CD4-positive, alpha-beta T cell treated with Interleukin-6 for 4 hours (primary cell): ENCODE data around the gene VSTM2A.
"Not testable (repeated sequence)": the region's sequence is repeated elsewhere in the genome, so short reads cannot be mapped to it uniquely, and the experiment has no call there.

Source experiments
- DNase-seq: peaks from one replicate; pipeline ENCODE4 v3.0.0-alpha.2; 2020; ENCODE audit warnings: mixed read lengths

Gene VSTM2A, protein sequence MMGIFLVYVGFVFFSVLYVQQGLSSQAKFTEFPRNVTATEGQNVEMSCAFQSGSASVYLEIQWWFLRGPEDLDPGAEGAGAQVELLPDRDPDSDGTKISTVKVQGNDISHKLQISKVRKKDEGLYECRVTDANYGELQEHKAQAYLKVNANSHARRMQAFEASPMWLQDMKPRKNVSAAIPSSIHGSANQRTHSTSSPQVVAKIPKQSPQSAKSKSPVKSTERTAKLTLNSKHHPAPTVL

DNA sequence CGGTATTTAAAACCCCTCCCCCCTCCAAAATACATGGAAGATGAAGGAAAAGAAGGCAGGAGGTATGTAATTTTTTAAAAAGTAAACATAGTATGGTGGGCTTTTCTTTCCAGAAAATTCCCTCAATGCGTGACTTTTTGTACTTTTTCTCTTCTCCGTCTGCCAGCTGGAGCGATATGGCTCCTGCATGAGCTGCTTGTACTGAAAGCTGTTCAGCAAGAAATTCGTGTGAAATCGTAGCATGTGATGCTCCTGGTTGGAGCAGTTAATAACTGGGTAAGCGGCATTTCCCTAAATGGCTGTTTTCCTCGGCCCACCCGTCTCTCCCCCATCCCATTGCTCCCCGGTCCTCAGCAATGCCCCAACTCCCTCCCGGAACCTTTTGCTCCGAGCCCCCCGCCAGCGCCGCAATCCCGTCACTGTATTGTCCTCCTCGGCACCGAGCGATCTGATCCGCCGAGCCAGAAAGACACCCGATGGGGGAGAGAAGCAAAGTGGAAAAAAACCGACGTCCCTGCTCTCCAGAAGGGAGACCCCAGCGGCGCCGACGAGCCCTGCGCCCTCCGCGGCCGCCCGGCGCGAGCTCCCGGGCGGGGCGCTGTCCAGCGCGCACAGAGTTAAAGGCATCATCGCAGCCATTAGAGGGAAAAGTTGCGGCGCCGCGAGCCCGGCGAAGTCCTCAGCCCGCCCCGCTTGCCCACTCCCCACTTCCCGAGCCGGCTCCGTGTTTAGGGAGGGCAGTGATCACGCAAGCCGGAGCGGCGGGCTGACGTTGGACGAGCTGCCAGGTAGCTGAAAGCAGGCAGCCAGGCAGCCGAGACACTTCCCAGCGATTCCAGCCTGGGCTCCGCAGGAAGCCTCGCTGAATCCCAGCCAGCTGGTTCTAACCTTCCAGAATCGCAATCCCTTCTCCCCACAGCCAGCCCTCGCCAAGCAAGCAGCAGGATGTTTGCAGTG is at the start of gene VSTM2A:
Gene VSTM2A, plus strand, starts transcription at position 707 of the 957 bp plus-strand sequence. CDS start 356 bp downstream, outside the sequence.
- no peak for DNase-seq

DNA sequence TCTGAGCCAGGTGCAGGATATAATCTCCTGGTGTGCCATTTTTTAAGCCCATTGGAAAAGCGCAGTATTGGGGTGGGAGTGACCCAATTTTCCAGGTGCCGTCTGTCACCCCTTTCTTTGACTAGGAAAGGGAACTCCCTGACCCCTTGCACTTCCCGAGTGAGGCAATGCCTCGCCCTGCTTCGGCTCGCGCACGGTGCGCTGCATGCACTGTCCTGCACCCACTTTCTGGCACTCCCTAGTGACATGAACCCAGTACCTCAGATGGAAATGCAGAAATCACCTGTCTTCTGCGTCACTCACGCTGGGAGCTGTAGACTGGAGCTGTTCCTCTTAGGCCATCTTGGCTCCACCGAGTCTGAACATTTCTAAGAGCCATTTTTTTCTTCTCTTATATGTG is 37.6 kb upstream of the VSTM2A start:
- DNase-seq, result not testable (repeated sequence)

DNA sequence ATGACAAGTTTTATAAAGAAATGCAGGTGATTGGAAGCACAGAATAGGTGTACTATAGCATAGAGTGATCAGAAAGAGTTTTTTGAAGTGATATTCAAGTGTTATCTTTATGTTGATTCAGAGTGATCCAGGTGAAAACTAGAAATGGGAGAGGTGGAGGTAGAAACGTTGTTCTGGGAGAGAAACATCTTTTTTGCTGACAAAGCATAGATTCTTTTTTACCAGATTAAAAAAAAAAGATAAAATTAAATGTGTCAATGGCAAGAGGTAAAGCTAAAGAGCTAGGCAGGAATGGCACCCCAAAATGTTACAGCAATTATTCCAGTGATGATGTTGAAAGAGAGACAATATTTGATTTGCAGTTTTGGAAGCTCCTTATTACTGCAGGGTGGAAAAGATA is 12.6 kb upstream of the VSTM2A start:
- no peak for DNase-seq

DNA sequence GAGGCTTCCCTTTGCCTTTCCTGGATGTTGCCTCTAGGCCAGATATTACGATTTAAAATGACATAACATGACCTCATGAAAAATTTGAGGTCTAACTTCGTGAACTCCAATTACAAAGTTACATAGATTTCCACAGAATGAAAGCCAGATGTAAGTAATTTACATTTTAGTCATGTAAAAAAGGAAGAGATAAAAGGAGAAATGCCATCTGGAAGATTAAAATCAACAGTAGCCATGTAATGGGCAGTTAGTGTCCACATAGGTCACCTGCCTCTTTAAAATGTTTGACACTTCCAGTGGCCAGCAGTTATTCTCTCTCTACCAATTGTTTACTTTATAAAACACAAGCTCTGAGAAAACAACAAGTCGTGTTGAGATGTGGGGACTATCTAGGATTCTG is 4.1 kb upstream of the VSTM2A start:
- no peak for DNase-seq

DNA sequence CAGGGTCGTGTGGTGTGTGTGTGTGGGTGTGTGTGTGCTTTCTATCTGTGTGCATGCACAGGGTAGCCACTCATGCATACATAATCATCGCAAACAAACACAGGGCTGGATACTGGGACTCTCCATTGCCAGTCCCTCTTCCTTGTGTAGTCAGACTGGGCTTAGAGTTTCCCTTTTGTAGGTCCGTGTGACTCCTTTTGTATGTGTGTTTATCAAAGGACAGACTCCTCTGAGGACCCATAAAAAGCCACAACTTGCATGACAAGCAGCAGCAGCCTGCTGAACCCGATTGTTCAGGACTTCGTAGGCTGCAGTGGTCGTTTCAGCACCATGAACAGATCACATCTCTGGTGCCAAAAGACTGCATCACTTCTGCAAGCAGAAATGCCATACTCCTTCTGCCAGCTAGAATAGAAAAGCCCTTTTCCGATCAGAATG is 895 bp downstream of the VSTM2A start:
- no peak for DNase-seq

DNA sequence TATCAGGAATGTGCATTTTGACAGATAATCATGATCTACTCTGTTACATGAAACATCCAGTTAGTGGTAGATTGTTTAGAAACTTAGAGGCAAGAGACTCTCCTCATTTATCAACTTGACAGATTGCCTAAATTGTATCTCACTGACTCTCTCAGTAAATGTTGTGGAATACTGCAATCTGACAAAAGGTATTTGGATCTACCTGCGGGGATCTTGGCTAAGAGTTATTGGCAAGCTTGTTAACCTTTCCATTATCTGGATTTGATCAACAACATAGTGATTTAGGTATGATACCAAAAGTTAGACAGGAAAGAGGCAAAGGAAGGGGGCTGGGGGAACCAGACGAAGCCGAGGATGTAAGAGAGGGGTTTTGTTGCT is 2.0 kb downstream of the VSTM2A start:
- no peak for DNase-seq

DNA sequence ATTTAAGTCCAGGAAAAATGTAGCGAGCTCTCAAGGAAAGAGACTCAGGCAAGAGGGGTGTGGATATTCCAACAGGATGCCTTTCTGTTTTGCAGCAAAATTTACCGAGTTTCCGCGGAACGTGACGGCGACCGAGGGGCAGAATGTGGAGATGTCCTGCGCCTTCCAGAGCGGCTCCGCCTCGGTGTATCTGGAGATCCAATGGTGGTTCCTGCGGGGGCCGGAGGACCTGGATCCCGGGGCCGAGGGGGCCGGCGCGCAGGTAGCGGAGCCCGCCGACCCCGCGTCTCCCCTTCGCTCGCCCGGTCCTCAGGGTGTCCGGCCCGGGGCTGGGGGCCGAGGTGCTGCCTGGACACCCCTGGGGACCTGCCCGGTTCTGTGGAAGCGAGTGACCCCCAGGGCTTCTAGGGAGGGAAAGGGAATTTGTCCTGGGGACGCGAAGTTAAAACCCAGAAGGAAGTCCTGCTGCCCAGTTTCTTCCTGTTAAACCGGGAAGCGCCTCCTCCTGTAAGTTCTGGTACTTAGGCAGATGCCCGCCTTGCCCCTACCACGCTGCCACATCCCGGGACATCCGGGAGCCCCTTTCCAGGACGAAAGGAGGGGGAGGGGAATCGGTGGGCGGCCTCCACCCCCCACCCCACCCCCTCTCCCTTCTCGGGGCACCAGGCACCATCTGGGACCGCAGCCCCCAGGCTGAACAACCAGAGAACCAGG is 2.5 kb downstream of the VSTM2A start:
- no peak for DNase-seq

DNA sequence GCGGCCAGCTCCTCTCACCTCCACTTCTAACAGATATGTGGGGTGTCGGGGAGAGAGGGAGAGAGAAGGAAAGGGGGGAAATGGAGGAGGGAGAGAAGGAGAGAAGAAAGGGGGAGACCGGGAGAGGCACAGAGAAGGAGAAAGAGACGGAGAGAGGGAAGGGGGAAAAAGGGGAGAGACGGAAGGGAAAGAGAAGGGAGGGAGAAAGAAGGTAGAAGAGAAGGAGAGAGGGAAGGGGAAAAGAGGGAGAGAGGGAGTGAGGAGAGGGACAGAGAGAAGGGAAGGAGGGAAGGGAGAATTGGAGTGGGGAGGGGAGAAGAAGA is 3.0 kb downstream of the VSTM2A start:
- no peak for DNase-seq

DNA sequence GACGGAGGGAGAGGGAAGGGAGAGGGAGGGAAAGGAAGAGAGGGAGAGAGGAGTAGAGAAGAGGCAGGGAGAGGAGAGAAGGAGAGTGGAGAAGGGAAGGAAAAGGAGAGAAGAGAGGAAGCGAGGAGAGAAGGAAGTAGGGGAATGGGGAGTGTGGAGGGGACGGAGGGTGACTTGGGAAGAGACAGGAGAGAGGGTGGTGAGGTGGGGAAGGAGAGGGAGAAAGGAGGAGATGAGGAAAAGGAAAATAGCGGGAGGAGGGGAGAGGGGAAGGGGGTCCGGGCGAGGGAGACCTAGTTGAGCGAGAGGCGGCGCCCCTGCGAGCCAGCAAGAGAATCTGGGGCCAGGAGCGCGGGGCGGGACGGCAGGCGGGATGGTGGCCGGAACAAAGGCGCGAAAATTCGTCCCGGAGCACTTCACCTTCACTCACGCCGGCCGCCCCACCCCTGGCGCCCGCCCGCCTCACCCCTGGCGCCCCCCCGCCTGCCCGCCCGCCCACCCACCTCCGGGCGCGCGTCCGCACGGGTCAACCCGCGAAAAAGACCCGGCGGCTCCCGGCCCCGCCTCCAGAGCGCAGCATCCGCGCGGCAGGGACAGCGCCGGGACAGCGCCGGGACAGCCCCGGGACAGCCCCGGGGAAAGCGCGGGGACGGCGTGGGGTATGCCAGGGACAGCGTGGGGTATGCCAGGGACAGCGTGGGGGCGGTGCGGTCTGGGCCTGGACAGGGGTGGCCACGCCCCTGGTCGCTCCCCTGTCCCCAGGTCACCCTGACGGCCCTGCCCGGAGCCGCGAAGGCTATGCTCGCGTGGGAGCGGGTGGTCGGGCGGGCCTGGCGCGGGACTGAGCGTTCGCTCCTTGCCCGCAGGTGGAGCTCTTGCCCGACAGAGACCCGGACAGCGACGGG is 4.2 kb downstream of the VSTM2A start:
- no peak for DNase-seq

DNA sequence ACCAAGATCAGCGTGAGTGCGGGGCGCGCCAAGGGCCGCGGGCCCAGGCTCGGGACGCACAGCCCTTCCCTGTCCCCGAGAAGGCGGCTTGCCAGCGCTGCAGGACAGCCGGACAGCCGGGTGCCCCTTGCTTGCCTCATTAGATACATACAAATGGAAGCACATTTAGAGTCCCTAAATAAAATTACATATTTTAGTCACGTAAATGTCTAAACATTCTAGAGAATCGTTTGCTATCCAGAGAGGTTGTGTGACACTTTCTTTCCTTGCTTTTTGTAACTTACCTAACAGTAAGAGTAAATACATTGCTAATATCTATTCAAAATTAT is 4.8 kb downstream of the VSTM2A start:
- no peak for DNase-seq

DNA sequence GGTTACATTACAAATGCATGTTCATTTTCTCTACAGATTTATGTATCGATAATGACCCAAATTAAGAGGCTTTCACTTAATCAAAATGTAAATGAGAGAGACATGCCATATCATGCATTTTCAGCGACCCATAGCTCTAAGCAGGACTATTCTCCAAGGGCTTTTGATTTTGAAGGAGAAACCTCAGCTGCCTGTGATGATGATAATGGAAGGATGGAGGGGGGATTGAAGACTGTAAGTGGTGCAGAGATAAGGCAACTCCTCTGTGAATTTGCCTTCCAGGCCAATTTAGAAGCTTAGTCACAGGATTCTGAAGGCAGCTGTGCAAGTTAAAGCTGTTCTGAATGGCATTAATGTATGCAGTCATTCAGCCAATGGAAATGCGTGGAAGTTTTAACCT is 8.3 kb downstream of the VSTM2A start:
- no peak for DNase-seq

DNA sequence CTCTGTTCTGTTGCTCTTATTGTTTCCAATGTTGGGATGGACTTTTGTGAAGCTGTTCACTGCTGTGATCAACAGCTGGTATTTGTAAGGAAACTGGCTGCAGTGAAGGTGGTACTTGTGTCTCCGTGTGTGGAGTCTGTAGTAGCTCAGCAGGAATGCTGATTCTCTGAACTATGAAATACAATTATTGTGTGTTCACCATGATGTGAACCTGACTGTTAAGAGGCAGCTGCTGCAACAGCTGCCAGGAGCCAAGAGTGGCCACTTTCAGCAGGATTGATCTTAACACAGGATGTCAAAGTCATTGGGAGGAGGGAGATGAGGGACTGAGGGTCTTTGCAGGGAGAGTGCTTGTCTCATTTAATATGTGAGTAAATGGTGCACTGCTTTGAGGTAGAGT is 13.9 kb downstream of the VSTM2A start:
- no peak for DNase-seq

DNA sequence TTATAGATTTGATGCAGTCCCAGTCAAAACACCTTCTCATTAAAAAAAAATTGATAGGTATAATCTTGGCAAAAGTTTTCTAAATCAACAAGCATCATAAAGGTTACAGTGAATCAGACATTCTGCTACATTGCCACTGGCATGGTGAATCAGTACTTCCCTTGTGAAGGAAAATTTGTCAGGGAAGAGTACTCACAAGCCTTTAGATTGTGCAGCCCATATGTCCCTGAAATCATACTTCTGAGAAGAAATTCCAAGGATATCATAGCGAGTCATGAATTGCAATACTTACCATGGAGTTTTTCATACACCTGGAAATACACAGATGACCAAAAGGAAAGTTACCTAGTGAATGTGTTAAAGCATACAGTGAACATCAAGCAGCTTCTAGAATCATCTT is 17.2 kb downstream of the VSTM2A start:
- DNase-seq, result no peak

DNA sequence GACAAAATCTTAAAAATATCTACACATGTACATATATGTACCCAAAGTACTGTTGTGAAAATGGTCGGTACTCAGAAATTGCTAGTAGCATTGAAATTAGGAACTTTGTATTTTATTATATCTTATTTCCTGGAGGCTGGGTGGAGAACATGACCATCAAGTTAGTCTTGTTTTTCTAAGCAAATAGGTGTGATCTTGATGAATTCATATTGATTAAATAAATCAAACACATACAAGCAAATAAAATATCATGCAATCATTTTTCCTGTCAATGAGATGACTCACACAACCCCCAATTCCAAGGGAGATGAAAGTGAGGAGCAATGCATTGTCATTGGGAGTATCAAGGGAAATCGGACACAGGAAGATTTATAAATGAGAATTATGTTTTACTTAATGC is 18.0 kb downstream of the VSTM2A start:
- no peak for DNase-seq

DNA sequence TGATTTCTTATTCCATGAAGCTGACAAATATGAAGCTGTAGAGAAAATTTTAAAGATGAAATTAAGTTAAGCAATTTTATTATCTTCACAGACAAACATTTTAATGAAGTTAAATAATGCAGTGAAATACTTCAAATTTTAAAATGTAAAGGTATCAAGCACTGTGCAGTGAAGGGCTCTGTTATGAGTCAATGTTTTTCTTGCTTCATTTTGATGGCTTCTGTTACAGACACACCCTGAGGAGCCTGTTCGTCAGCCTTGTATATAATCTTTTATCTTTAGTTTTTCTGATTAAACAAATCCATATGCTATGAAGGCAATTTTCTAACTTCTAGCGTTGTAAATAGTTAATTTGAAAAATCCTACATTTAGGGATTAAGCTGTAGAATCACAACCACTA is 18.5 kb downstream of the VSTM2A start:
- DNase-seq, result no peak

DNA sequence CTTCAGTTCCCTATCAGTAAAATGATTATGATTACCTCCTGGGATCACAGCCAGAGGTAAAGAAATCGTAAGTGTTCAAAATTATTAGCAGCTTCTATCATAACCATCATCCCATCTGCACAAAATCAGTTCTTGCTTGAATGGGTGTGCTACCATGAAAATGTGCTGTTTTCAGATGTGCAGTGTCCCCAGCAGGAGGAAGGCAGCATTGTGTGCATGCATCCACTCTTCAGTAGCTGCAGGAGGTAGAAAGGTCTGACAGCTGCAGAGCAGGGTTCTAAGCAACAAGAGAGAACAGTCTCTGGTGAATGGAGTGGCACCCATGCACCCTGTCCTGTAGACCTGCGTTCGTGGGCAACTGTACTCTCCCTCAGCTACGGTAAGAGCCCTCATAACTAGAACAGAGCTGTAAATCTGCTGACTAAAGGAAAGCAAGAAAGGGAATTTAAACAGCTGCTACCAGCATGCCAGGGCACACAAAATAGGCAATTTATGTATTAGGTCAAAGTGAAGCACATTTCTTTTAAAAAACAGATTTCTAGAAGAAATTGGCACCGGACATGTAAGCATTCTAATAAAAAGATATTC is 21.2 kb downstream of the VSTM2A start:
- no peak for DNase-seq

DNA sequence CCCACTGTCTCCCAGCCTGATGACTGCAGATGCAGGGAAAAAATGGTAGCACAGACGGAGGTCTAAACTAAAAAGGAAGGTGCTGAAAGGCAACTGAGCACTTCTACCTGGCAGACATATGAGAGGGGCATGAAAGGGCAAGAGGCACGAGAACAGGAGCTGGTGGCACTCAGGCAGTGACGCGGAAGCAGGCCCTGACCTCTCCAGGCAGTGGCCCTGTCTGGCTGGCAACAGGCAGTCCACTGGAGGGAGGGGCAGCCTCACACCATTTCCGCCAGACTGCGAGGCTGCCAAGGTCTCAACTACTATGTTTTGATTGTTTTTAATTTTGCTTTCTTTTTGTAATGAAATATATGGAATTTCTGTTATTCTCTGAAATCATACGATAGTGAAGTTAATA is 23.3 kb downstream of the VSTM2A start:
- no peak for DNase-seq

DNA sequence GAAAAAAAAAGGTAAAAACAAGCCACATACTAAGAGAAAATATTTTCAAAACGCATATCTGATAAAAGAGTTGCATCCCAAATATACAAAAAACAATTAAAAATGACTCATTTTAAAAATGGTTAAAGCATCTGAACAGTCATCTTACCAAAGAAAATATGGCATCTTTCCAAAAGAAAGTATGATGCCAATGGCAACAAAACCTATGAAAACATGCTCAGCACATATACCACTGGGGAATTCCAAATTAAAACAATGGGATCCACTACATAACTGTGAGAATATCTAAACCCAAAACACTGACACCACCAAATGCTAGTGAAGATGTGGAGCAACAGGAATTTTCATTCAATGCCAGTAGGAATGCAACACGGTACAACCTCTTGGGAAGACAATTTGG is 39.3 kb downstream of the VSTM2A start:
- DNase-seq, result no peak

DNA sequence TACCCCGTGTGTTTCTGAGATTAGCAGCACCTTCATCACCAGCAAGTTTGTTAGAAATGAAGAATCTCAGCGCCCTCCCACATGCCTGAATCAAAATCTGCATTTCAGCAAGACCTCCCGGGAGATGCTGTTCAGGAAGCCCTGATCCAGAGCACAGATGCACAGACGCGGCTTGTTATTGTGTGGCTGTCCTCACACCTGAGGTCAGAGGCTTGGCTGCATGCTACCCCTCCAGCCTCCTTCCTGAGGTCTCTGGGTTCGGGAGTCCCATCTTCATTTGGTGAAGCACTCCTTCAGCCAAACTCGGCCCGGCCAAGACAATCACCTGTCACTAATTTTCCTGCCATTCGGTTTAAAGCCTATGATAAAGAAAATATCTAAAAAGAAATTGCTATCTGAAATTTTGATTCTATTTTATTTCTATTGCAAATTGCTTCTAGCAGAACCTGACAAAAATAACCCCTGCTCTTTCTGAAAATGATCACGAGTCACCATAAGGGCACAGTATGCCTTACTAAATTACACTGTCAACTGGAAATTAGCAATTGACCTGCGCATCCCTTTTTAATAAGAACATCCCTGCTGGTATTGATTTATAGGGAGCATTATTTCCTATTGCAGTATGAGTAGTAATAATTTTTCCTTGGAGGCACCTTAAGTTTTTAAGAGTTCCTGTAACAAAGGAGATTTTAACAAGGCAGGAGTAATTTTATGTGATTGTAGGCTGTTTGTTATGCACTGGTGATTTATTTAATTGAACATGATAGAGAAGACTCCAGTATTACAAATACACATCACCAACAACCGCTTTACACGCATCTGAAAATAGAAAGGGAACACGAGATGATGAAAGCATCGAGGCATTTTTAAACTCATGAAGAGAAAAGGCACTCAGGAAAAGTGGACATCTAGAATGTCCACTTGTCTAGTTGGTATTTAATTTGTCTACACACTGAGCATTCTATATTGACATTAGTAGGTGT is 49.5 kb downstream of the VSTM2A start:
- DNase-seq, result no peak

DNA sequence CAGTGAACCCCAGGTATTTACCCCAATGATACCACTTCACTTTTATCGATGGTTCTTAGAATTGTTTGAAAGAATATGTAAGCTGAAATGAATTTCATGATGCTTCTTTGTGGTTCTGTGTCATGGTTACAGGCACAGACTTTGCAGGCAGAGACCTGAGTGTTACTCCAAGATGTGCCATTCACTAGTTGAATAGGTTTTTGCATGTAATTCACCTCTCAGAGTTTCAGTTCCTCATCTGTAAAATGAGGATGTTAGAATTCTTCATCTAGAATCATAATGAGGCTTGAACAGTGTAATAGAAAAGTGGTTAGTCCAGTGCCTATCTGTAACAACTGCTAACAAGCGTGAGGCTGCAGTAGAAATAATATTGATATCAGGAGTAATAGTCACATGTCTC is 54.6 kb downstream of the VSTM2A start:
- no peak for DNase-seq

DNA sequence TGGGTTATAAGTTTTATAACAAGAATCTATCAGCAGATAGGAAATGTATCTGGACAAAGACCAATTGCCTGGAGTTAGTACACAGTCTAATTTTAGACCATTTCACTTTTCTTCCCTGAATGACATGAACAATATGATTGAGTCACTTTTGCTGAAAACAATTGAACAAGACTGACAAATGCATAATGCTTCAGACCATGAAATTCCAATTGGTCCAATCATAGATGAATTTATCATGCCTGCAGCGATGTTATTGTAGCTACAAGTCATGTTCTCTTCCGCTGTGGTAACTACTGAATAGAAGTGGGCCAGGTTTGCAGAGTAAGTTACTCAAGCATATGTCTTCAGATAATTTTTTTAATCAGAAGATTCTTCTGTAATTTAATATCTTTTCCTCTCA is 73.4 kb downstream of the VSTM2A start:
- no peak for DNase-seq
